OCI-LY7 (cell line): ENCODE data around the gene AGMO.

Experiments used
- EZH2phosphoT487 ChIP-seq: fragments of 200-600 bp; sonication (generic); IDR thresholded peaks from 2 replicates; pipeline ENCODE4 v1.6.1; 2018; ENCODE audit warnings: low read depth, borderline replicate concordance, mild to moderate bottlenecking, mixed run types, antibody characterized with exemption, low read length, moderate library complexity, mixed read lengths
- TF ChIP-seq, protein P1 (sequence below): fragments of 200-600 bp; sonication (generic); conservative IDR thresholded peaks from 2 replicates; pipeline ENCODE4 v1.5.1; 2014; ENCODE audit warnings: mild to moderate bottlenecking, antibody characterized with exemption, low read length, moderate library complexity, mixed read lengths

- TF ChIP-seq, protein P1, sequence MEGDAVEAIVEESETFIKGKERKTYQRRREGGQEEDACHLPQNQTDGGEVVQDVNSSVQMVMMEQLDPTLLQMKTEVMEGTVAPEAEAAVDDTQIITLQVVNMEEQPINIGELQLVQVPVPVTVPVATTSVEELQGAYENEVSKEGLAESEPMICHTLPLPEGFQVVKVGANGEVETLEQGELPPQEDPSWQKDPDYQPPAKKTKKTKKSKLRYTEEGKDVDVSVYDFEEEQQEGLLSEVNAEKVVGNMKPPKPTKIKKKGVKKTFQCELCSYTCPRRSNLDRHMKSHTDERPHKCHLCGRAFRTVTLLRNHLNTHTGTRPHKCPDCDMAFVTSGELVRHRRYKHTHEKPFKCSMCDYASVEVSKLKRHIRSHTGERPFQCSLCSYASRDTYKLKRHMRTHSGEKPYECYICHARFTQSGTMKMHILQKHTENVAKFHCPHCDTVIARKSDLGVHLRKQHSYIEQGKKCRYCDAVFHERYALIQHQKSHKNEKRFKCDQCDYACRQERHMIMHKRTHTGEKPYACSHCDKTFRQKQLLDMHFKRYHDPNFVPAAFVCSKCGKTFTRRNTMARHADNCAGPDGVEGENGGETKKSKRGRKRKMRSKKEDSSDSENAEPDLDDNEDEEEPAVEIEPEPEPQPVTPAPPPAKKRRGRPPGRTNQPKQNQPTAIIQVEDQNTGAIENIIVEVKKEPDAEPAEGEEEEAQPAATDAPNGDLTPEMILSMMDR, result no peak
- TF ChIP-seq EZH2phosphoT487, result no peak
Measured at GRCh38 chr7:15478401-15478800, 83.4 kb downstream of the AGMO start.
